ENCODE results near the gene ZFPM1.

ZFPM1 gene

GRCh38 chr16:88461331-88462269 lies 8.5 kb downstream of the ZFPM1 start:
- Histone ChIP-seq H3K4me3 (no peak overlapping the region), H3K27ac (no peak overlapping the region), H3K36me3 (ENCODE audit: insufficient read depth, low read length) (no peaks in the 10 kb centered on the region), H3K9ac (ENCODE audit: insufficient read length) (no peak overlapping the region), H3K9me3 (ENCODE audit: low read depth, low read length) (no peaks in the 10 kb centered on the region)
- DNase-seq (ENCODE audit: low read depth, low spot score), result no peak
- TF ChIP-seq FOXP2 (optimal IDR thresholded peaks at IDR 0.05; ENCODE audit: control extremely low read depth, extremely low read length, insufficient read depth) (no peak), EZH2 (IDR thresholded peaks at IDR 0.05) (no peak), POLR2AphosphoS5 (IDR thresholded peaks at IDR 0.05; ENCODE audit: borderline replicate concordance, low read depth, low read length) (no peak)

GRCh38 chr16:88462396-88462795 lies 9.3 kb downstream of the ZFPM1 start:
- Histone ChIP-seq H3K27ac (no peak overlapping the region), H3K9ac (ENCODE audit: insufficient read length) (no peak overlapping the region), H3K36me3 (ENCODE audit: insufficient read depth, low read length) (no peaks in the 10 kb centered on the region), H3K4me3 (no peak overlapping the region), H3K9me3 (ENCODE audit: low read depth, low read length) (no peaks in the 10 kb centered on the region)
- TF ChIP-seq FOXP2 (optimal IDR thresholded peaks at IDR 0.05; ENCODE audit: control extremely low read depth, extremely low read length, insufficient read depth) (no peak), EZH2 (IDR thresholded peaks at IDR 0.05) (no peak), POLR2AphosphoS5 (IDR thresholded peaks at IDR 0.05; ENCODE audit: borderline replicate concordance, low read depth, low read length) (no peak)
- DNase-seq (ENCODE audit: low read depth, low spot score), result no peak

GRCh38 chr16:88463411-88463810 lies 10.3 kb downstream of the ZFPM1 start:
- Histone ChIP-seq H3K4me3 (no peak overlapping the region), H3K27ac (no peak overlapping the region), H3K9ac (ENCODE audit: insufficient read length) (no peak overlapping the region), H3K9me3 (ENCODE audit: low read depth, low read length) (no peaks in the 10 kb centered on the region), H3K36me3 (ENCODE audit: insufficient read depth, low read length) (no peaks in the 10 kb centered on the region)
- DNase-seq (ENCODE audit: low read depth, low spot score), result no peak
- TF ChIP-seq FOXP2 (optimal IDR thresholded peaks at IDR 0.05; ENCODE audit: control extremely low read depth, extremely low read length, insufficient read depth) (no peak), POLR2AphosphoS5 (IDR thresholded peaks at IDR 0.05; ENCODE audit: borderline replicate concordance, low read depth, low read length) (no peak), EZH2 (IDR thresholded peaks at IDR 0.05) (no peak)

- Histone ChIP-seq H3K4me3 (no peak overlapping the region), H3K9me3 (ENCODE audit: low read depth, low read length) (no peaks in the 10 kb centered on the region), H3K27ac (no peak overlapping the region), H3K36me3 (ENCODE audit: insufficient read depth, low read length) (no peaks in the 10 kb centered on the region), H3K9ac (ENCODE audit: insufficient read length) (no peak overlapping the region)
- DNase-seq (ENCODE audit: low read depth, low spot score), result no peak
- no peak for TF ChIP-seq FOXP2 (optimal IDR thresholded peaks at IDR 0.05; ENCODE audit: control extremely low read depth, extremely low read length, insufficient read depth)
- no peak for TF ChIP-seq POLR2AphosphoS5 (IDR thresholded peaks at IDR 0.05; ENCODE audit: borderline replicate concordance, low read depth, low read length)
Observed at GRCh38 chr16:88464447-88465318, 11.6 kb downstream of the ZFPM1 start.

GRCh38 chr16:88465387-88465983 lies 12.4 kb downstream of the ZFPM1 start:
- Histone ChIP-seq H3K36me3 (ENCODE audit: insufficient read depth, low read length) (no peaks in the 10 kb centered on the region), H3K27ac (no peak overlapping the region), H3K9ac (ENCODE audit: insufficient read length) (no peak overlapping the region), H3K9me3 (ENCODE audit: low read depth, low read length) (no peaks in the 10 kb centered on the region), H3K4me3 (no peak overlapping the region)
- DNase-seq (ENCODE audit: low read depth, low spot score), result no peak
- TF ChIP-seq POLR2AphosphoS5 (IDR thresholded peaks at IDR 0.05; ENCODE audit: borderline replicate concordance, low read depth, low read length) (no peak), FOXP2 (optimal IDR thresholded peaks at IDR 0.05; ENCODE audit: control extremely low read depth, extremely low read length, insufficient read depth) (no peak)

GRCh38 chr16:88466175-88466862 lies 13.2 kb downstream of the ZFPM1 start:
- TF ChIP-seq FOXP2 (optimal IDR thresholded peaks at IDR 0.05; ENCODE audit: control extremely low read depth, extremely low read length, insufficient read depth) (no peak), POLR2AphosphoS5 (IDR thresholded peaks at IDR 0.05; ENCODE audit: borderline replicate concordance, low read depth, low read length) (no peak), EZH2 (IDR thresholded peaks at IDR 0.05) (no peak)
- no peaks in the 10 kb centered on the region for H3K36me3 ChIP-seq (ENCODE audit: insufficient read depth, low read length)
- no peak overlapping the region for H3K27ac ChIP-seq
- H3K9ac ChIP-seq (ENCODE audit: insufficient read length), result no peak overlapping the region
- no peaks in the 10 kb centered on the region for H3K9me3 ChIP-seq (ENCODE audit: low read depth, low read length)
- DNase-seq (ENCODE audit: low read depth, low spot score), result no peak
- H3K4me3 ChIP-seq, result no peak overlapping the region

GRCh38 chr16:88466949-88467348 lies 13.9 kb downstream of the ZFPM1 start:
- no peak overlapping the region for H3K9ac ChIP-seq (ENCODE audit: insufficient read length)
- H3K4me3 ChIP-seq, result no peak overlapping the region
- H3K27ac ChIP-seq, result no peak overlapping the region
- no peak for DNase-seq (ENCODE audit: low read depth, low spot score)
- no peaks in the 10 kb centered on the region for H3K36me3 ChIP-seq (ENCODE audit: insufficient read depth, low read length)
- no peaks in the 10 kb centered on the region for H3K9me3 ChIP-seq (ENCODE audit: low read depth, low read length)
- TF ChIP-seq POLR2AphosphoS5 (IDR thresholded peaks at IDR 0.05; ENCODE audit: borderline replicate concordance, low read depth, low read length) (no peak), EZH2 (IDR thresholded peaks at IDR 0.05) (no peak), FOXP2 (optimal IDR thresholded peaks at IDR 0.05; ENCODE audit: control extremely low read depth, extremely low read length, insufficient read depth) (no peak)
